Transverse colon (tissue), 4 donors: ENCODE measurements around the gene KCNT2. TPM values are rescaled to one million over a fixed set of nuclear protein-coding genes. Genes with fewer than 3 reads are reported as not detected.

Experiments used
- DNase-seq: peaks from one replicate; pipeline ENCODE4 v3.0.0-alpha.2; 2019
- H3K27ac ChIP-seq, 4 donors: fragments of 200-600 bp; sonication (generic); 2 replicates each; pipeline ENCODE4 v1.5.1; 2016 to 2018; ENCODE audit warnings: inconsistent platforms in 4 of 4
- H3K27me3 ChIP-seq: fragments of 200-600 bp; sonication (generic); 2 replicates; pipeline ENCODE4 v1.5.1; 2017; ENCODE audit warnings: inconsistent platforms
- H3K36me3 ChIP-seq, 4 donors: fragments of 200-600 bp; sonication (generic); 2 replicates each; pipeline ENCODE4 v1.5.1; 2017 to 2019; ENCODE audit warnings: inconsistent platforms in 4 of 4
- H3K4me1 ChIP-seq, 4 donors: fragments of 200-600 bp; sonication (generic); 2 replicates each; pipeline ENCODE4 v1.5.1; 2017 to 2020; ENCODE audit warnings: inconsistent platforms in 4 of 4
- H3K4me3 ChIP-seq, 4 donors: fragments of 200-600 bp; sonication (generic); 1 replicate in 1 of 4; 2 replicates in 3 of 4; pipeline versions ENCODE4 v1.5.1 to v1.6.1; 2017 to 2019; ENCODE audit warnings: inconsistent platforms in 4 of 4
- H3K9me3 ChIP-seq, 2 donors: fragments of 200-600 bp; sonication (generic); 2 replicates each; pipeline ENCODE4 v1.5.1; 2017 to 2019; ENCODE audit warnings: inconsistent platforms in 2 of 2
- EP300 ChIP-seq: sonication (generic); formaldehyde crosslinking; IDR thresholded peaks from one replicate; pipeline ENCODE4 v1.6.1; 2017; ENCODE audit warnings: antibody characterized with exemption, low read depth
- POLR2A ChIP-seq: fragments of 450-650 bp; IDR thresholded peaks from one replicate; pipeline ENCODE4 v1.6.1; 2016; ENCODE audit warnings: antibody characterized with exemption, mild to moderate bottlenecking, moderate library complexity
- POLR2AphosphoS5 ChIP-seq, 3 donors: sonication (generic); formaldehyde crosslinking; IDR thresholded peaks; one replicate each; pipeline ENCODE4 v1.6.1; 2016; ENCODE audit warnings: antibody characterized with exemption in 3 of 3
- WGBS, 2 donors: methylation state at CpG; one replicate each; pipeline ENCODE4 v1.1.5; 2018; ENCODE audit warnings: low coverage in 1 of 2; 5-methylcytosine and 5-hydroxymethylcytosine counted together
- in situ Hi-C, 4 donors: fragments of 200-750 bp; cut with MboI; loops; one replicate each; pipeline versions ENCODE4 v1.15.0 to v1.15.1; 2017; ENCODE audit warnings: low sequenced_read_pairs in 3 of 4, low pct_ligation_motif_present in 1 of 4, low pct_unique_long_range_greater_than_20kb in 1 of 4
- intact Hi-C: fragments of 100-400 bp; cut with DNase I; formaldehyde crosslinking; loops from one replicate; pipeline ENCODE4 v1.15.1; 2023; ENCODE audit warnings: low total_unique reads
- total RNA-seq, 4 donors: library from RNA; depleted of rRNA; stranded (reverse); fragments of >200 nt; gene quantifications; one replicate each; pipeline ENCODE4 v1.1.0, GENCODE V29; 2016
- TF ChIP-seq, protein P1 (sequence below), 5 experiments: fragments of 200-600 bp in 3 of 5; fragments of 450-650 bp in 2 of 5; sonication (generic) in 3 of 5; IDR thresholded peaks; 1 replicate in 2 of 5; 2 replicates in 3 of 5; pipeline ENCODE4 v1.5.1; 2016 to 2017; ENCODE audit warnings: antibody characterized with exemption in 5 of 5, inconsistent platforms in 3 of 5, mild to moderate bottlenecking in 2 of 5, moderate library complexity in 1 of 5

KCNT2 gene
- total RNA-seq, 4 donors from 2014 or later: 0.80 to 1.7 (median 0.96) TPM; not detected in 1

DNA sequence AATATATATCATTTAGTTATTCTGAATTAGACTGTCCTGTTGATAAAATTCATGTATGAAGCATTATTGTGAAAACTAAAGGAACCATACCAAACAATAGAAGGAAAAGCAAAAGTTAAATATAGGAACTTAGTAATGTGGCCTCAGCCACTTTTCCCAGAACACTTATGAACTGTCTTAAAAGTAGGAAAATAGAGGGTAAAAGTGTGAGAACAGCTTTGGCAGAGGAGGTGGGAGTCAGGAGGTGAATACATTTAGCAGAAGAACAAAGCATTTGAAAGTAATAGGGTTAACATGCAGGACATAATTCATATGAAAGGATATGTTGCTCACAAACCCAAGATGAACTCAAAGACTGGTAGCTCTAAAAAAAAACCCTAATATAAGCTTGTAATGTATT lies 121.9 kb downstream of the KCNT2 start:
- Histone ChIP-seq H3K9me3 (no peaks in the 10 kb centered on the region), H3K27me3 (no peaks in the 10 kb centered on the region), H3K27ac (no peak overlapping the region), H3K4me3 (no peak overlapping the region), H3K36me3 (no peaks in the 10 kb centered on the region), H3K4me1 (no peaks in the 10 kb centered on the region)
- in situ Hi-C loops (no loop called here), intact Hi-C loops (no loop called here)
- no peak for DNase-seq
- TF ChIP-seq, protein P1, sequence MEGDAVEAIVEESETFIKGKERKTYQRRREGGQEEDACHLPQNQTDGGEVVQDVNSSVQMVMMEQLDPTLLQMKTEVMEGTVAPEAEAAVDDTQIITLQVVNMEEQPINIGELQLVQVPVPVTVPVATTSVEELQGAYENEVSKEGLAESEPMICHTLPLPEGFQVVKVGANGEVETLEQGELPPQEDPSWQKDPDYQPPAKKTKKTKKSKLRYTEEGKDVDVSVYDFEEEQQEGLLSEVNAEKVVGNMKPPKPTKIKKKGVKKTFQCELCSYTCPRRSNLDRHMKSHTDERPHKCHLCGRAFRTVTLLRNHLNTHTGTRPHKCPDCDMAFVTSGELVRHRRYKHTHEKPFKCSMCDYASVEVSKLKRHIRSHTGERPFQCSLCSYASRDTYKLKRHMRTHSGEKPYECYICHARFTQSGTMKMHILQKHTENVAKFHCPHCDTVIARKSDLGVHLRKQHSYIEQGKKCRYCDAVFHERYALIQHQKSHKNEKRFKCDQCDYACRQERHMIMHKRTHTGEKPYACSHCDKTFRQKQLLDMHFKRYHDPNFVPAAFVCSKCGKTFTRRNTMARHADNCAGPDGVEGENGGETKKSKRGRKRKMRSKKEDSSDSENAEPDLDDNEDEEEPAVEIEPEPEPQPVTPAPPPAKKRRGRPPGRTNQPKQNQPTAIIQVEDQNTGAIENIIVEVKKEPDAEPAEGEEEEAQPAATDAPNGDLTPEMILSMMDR (IDR thresholded peaks at IDR 0.05): no peak
- no peak for TF ChIP-seq EP300
- TF ChIP-seq POLR2A: no peak
- no peak for TF ChIP-seq POLR2AphosphoS5 (IDR thresholded peaks at IDR 0.05)

DNA sequence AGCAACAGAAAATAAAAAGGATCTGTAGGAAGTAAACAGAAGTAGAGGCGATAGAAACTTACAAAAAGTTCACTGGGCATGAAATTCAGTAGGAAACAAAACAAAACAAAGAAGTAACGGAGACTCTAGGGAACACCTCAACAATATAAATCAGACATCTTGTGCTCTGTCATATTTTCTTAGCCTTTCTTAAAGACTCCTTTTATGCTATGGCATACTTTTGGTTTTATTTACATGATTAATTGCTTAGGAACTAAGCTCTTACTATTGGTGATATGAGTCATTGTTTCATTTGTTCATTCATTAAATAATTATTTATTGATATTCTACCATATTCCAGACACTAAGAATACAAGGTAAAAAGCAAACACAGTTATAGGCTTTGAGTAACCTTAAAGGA lies 126.6 kb downstream of the KCNT2 start:
- intact Hi-C loops (no loop called here), in situ Hi-C loops (no loop called here)
- H3K4me3 ChIP-seq: no peak overlapping the region
- H3K27ac ChIP-seq: no peak overlapping the region
- no peak for DNase-seq
- TF ChIP-seq POLR2A (no peak), POLR2AphosphoS5 (IDR thresholded peaks at IDR 0.05) (no peak), EP300 (no peak)
- TF ChIP-seq, protein P1 (IDR thresholded peaks at IDR 0.05): no peak
- no peaks in the 10 kb centered on the region for H3K36me3 ChIP-seq
- H3K27me3 ChIP-seq: no peaks in the 10 kb centered on the region
- no peaks in the 10 kb centered on the region for H3K9me3 ChIP-seq
- WGBS, 2 donors: 69 to 75% methylated on average over 2 of the region's 2 CpGs
- H3K4me1 ChIP-seq: no peaks in the 10 kb centered on the region

DNA sequence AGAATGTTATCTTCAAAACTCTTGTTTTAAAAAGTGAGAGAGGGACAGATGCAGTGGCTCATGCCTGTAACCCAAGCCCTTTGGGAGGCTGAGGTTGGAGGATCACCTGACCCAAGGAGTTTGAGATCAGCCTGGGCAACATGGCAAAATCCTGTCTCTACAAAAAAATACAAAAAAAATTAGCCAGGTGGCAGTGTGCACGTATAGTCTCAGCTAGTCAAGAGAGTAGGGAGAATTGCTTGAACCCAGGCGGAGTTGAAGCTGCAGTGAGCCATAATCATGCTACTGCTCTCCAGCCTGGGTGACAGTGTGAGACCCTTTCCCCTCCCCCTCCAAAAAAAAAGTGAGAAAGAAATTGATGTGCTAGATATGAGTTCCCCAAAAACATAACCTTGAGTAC lies 131.0 kb downstream of the KCNT2 start:
- Histone ChIP-seq H3K27me3 (no peaks in the 10 kb centered on the region), H3K36me3 (no peaks in the 10 kb centered on the region), H3K9me3 (no peaks in the 10 kb centered on the region), H3K4me1 (no peaks in the 10 kb centered on the region), H3K4me3 (no peak overlapping the region), H3K27ac (no peak overlapping the region)
- intact Hi-C loops (no loop called here), in situ Hi-C loops (no loop called here)
- TF ChIP-seq POLR2A (no peak), EP300 (no peak), POLR2AphosphoS5 (IDR thresholded peaks at IDR 0.05) (no peak)
- TF ChIP-seq, protein P1 (IDR thresholded peaks at IDR 0.05): no peak
- no peak for DNase-seq
- WGBS, 2 donors: 65 to 86% methylated on average over 2 of the region's 2 CpGs

DNA sequence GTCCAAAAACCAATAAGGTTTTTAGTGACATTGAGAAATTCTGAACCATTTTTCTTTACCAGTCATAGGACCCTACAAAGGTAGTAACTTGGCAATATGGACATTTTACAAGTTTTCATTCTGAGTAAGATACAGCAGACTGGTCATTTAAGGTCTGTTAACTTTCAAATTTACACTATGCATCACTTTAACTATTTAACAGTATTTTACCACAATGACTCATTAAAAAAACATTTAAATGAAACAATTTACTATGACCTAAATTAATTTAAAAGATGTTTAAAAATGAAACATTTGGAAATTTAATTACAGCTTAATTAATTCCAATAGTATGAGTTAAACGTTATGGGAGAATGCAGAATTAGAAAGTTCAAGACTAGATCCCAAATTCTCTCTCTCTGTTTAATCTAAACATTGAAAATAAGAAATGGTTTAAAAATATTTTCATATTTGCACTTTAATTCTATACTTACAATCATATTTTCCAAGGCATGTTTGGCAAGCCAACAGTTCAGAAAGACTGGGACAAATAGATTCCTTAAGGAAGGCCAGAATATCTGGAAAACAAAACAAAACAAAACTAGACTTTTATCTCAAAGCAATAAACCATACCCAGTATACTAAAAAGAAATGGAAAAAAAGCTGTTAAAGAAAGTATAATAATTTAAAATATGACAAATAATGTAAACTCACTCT lies 140.9 kb downstream of the KCNT2 start:
- TF ChIP-seq EP300: no peak
- TF ChIP-seq POLR2A: no peak
- TF ChIP-seq, protein P1 (IDR thresholded peaks at IDR 0.05): no peak
- TF ChIP-seq POLR2AphosphoS5 (IDR thresholded peaks at IDR 0.05): no peak
- 55 to 58% methylated on average over 1 of the region's 1 CpG for WGBS, 2 donors
- Histone ChIP-seq H3K9me3 (no peaks in the 10 kb centered on the region), H3K36me3 (no peaks in the 10 kb centered on the region), H3K27ac (no peak overlapping the region), H3K4me1 (no peaks in the 10 kb centered on the region), H3K4me3 (no peak overlapping the region), H3K27me3 (no peaks in the 10 kb centered on the region)
- in situ Hi-C loops: no loop called here
- intact Hi-C loops: no loop called here
- no peak for DNase-seq
